IMR-90 (cell line): ENCODE results near the gene NGB. TPM values are rescaled to one million over a fixed set of nuclear protein-coding genes. Genes with fewer than 3 reads are reported as not detected.

Source experiments
- ATAC-seq: fragments of 200-7000 bp; cut with Tn5 transposase; 2 replicates; pipeline ENCODE4 v1.9.1; 2020; ENCODE audit warnings: low read depth, mild to moderate bottlenecking, moderate library complexity
- BruUV-seq: library from RNA; stranded (reverse); fragments of 400-500 nt; replicated peaks from 2 replicates; lab custom pipeline; 2021; lab: Mats Ljungman, UMichigan
- CTCF ChIA-PET: fragments of 300-600 bp; formaldehyde crosslinking; extraction: SDS; loops from one replicate; lab custom pipeline; 2021; ENCODE audit warnings: antibody characterized with exemption; lab: Yijun Ruan, JAX
- POLR2A ChIA-PET: fragments of 300-600 bp; sonication (Branson Sonifier 250); formaldehyde crosslinking; loops from one replicate; lab custom pipeline; 2022; ENCODE audit warnings: antibody characterized with exemption; ENCODE audit not compliant: unreplicated experiment; lab: Charles Lee
- DNase-seq: peaks from one replicate; pipeline ENCODE4 v3.0.0; 2013
- H2AFZ ChIP-seq: replicated peaks from 2 replicates; pipeline ENCODE3; 2013; ENCODE audit warnings: low read length, mild to moderate bottlenecking; ENCODE audit not compliant: poor library complexity
- H2AK5ac ChIP-seq: 2 replicates; pipeline ENCODE4 v1.6.1; 2013; ENCODE audit warnings: low read depth, low read length, inconsistent platforms
- H2AK9ac ChIP-seq: replicated peaks from 2 replicates; pipeline ENCODE3; 2013; ENCODE audit warnings: mild to moderate bottlenecking, low read depth, low read length, moderate library complexity; ENCODE audit not compliant: poor library complexity
- H2BK120ac ChIP-seq: 2 replicates; pipeline ENCODE4 v1.6.1; 2013; ENCODE audit warnings: low read depth, low read length, inconsistent platforms
- H2BK15ac ChIP-seq: 3 replicates; pipeline ENCODE4 v1.6.1; 2013; ENCODE audit warnings: low read depth, low read length, inconsistent platforms
- H2BK20ac ChIP-seq: 2 replicates; pipeline ENCODE4 v1.6.1; 2013; ENCODE audit warnings: low read depth, mild to moderate bottlenecking, inconsistent platforms, low read length, moderate library complexity
- H2BK5ac ChIP-seq: 2 replicates; pipeline ENCODE4 v1.6.1; 2013; ENCODE audit warnings: mild to moderate bottlenecking, low read depth, low read length, inconsistent platforms; ENCODE audit not compliant: poor library complexity, severe bottlenecking
- H3K14ac ChIP-seq: replicated peaks from 2 replicates; pipeline ENCODE4 v1.6.1; 2013; ENCODE audit warnings: low read depth, low read length, inconsistent platforms
- H3K18ac ChIP-seq: 2 replicates; pipeline ENCODE4 v1.6.1; 2013; ENCODE audit warnings: low read depth, low read length, control low read depth
- H3K23ac ChIP-seq: 2 replicates; pipeline ENCODE4 v1.6.1; 2013; ENCODE audit warnings: low read depth, low read length, inconsistent platforms
- H3K27ac ChIP-seq: 2 replicates; pipeline ENCODE4 v1.5.1; 2013; ENCODE audit warnings: mild to moderate bottlenecking, control low read depth, low read length; ENCODE audit not compliant: insufficient read depth
- H3K27me3 ChIP-seq: 2 replicates; pipeline ENCODE4 v1.6.1; 2013; ENCODE audit warnings: low read length; ENCODE audit not compliant: control insufficient read depth, insufficient read depth
- H3K36me3 ChIP-seq: 2 replicates; pipeline ENCODE4 v1.6.1; 2013; ENCODE audit warnings: low read length, mixed read lengths; ENCODE audit not compliant: control insufficient read depth, insufficient read depth
- H3K4ac ChIP-seq: 2 replicates; pipeline ENCODE4 v1.6.1; 2013; ENCODE audit warnings: low read depth, low read length, inconsistent platforms
- H3K4me1 ChIP-seq: 2 replicates; pipeline ENCODE4 v1.6.1; 2013; ENCODE audit warnings: low read length, mixed read lengths; ENCODE audit not compliant: control insufficient read depth, insufficient read depth
- H3K4me2 ChIP-seq: 2 replicates; pipeline ENCODE4 v1.6.1; 2013; ENCODE audit warnings: low read depth, mild to moderate bottlenecking, control low read depth, low read length, moderate library complexity
- H3K4me3 ChIP-seq: 2 replicates; pipeline ENCODE4 v1.5.1; 2013; ENCODE audit warnings: low read depth, mild to moderate bottlenecking, control low read depth, low read length, moderate library complexity; ENCODE audit not compliant: insufficient read depth
- H3K56ac ChIP-seq: 2 replicates; pipeline ENCODE4 v1.6.1; 2013; ENCODE audit warnings: low read length, inconsistent platforms; ENCODE audit not compliant: insufficient read depth; ENCODE audit errors: extremely low read depth
- H3K79me1 ChIP-seq, 2 experiments: 2 replicates each; pipeline ENCODE4 v1.6.1; 2013; ENCODE audit warnings: low read length in 2 of 2, inconsistent platforms in 1 of 2, low read depth in 1 of 2
- H3K9ac ChIP-seq: 2 replicates; pipeline ENCODE4 v1.6.1; 2013; ENCODE audit warnings: low read depth, low read length, control low read depth
- H3K9me1 ChIP-seq: 2 replicates; pipeline ENCODE4 v1.6.1; 2013; ENCODE audit warnings: low read length, inconsistent platforms; ENCODE audit not compliant: insufficient read depth
- H3K9me3 ChIP-seq: 2 replicates; pipeline ENCODE4 v1.6.1; 2013; ENCODE audit warnings: low read length; ENCODE audit not compliant: control insufficient read depth, insufficient read depth
- H4K20me1 ChIP-seq: 2 replicates; pipeline ENCODE4 v1.6.1; 2013; ENCODE audit warnings: low read length, inconsistent platforms; ENCODE audit not compliant: insufficient read depth
- H4K5ac ChIP-seq: 2 replicates; pipeline ENCODE4 v1.6.1; 2013; ENCODE audit warnings: mild to moderate bottlenecking, low read depth, low read length, control low read depth
- H4K8ac ChIP-seq, 2 experiments: 2 replicates each; pipeline ENCODE4 v1.6.1; 2013; ENCODE audit warnings: low read depth in 2 of 2, low read length in 2 of 2, control low read depth in 1 of 2, inconsistent platforms in 1 of 2
- H4K91ac ChIP-seq: 2 replicates; pipeline ENCODE4 v1.6.1; 2013; ENCODE audit warnings: low read depth, low read length, inconsistent platforms; ENCODE audit not compliant: insufficient read depth
- BHLHE40 ChIP-seq: fragments of 150-350 bp; IDR thresholded peaks from 2 replicates; pipeline ENCODE4 v1.6.1; 2016; ENCODE audit warnings: mild to moderate bottlenecking, low read depth, low read length
- CEBPB ChIP-seq: IDR thresholded peaks from 2 replicates; pipeline ENCODE4 v1.6.1; 2012; ENCODE audit warnings: low read depth, low read length, improper control_type of control experiment
- CTCF ChIP-seq: conservative IDR thresholded peaks from 2 replicates; pipeline ENCODE4 v1.5.1; 2012; ENCODE audit warnings: mild to moderate bottlenecking, low read depth, low read length, improper control_type of control experiment
- ELK1 ChIP-seq: fragments of 150-350 bp; IDR thresholded peaks from 2 replicates; pipeline ENCODE4 v1.6.1; 2016; ENCODE audit warnings: low read depth, mild to moderate bottlenecking, low read length, moderate library complexity, borderline replicate concordance
- FOS ChIP-seq: fragments of 150-350 bp; IDR thresholded peaks from 2 replicates; pipeline ENCODE4 v1.6.1; 2016; ENCODE audit warnings: low read depth, low read length
- MAFK ChIP-seq: IDR thresholded peaks from 2 replicates; pipeline ENCODE4 v1.6.1; 2012; ENCODE audit warnings: low read depth, low read length, improper control_type of control experiment
- MAZ ChIP-seq: IDR thresholded peaks from 2 replicates; pipeline ENCODE4 v1.6.1; 2012; ENCODE audit warnings: low read depth, mild to moderate bottlenecking, low read length, improper control_type of control experiment, moderate library complexity, borderline replicate concordance
- MXI1 ChIP-seq: IDR thresholded peaks from 2 replicates; pipeline ENCODE4 v1.6.1; 2012; ENCODE audit warnings: low read depth, mild to moderate bottlenecking, low read length, moderate library complexity, borderline replicate concordance
- NFE2L2 ChIP-seq: fragments of 150-350 bp; IDR thresholded peaks from 2 replicates; pipeline ENCODE4 v1.6.1; 2016; ENCODE audit warnings: low read depth, mild to moderate bottlenecking, low read length
- POLR2A ChIP-seq: IDR thresholded peaks from 2 replicates; pipeline ENCODE4 v1.6.1; 2012; ENCODE audit warnings: mild to moderate bottlenecking, low read depth, low read length
- RAD21 ChIP-seq: IDR thresholded peaks from 2 replicates; pipeline ENCODE4 v1.6.1; 2012; ENCODE audit warnings: low read length, improper control_type of control experiment
- RCOR1 ChIP-seq: IDR thresholded peaks from 2 replicates; pipeline ENCODE4 v1.6.1; 2012; ENCODE audit warnings: mild to moderate bottlenecking, low read length, improper control_type of control experiment; ENCODE audit not compliant: insufficient replicate concordance
- RFX5 ChIP-seq: IDR thresholded peaks from 2 replicates; pipeline ENCODE4 v1.8.0; 2012; ENCODE audit warnings: low read depth, mild to moderate bottlenecking, low read length, moderate library complexity
- SMC3 ChIP-seq: fragments of 150-350 bp; IDR thresholded peaks from 2 replicates; pipeline ENCODE4 v1.6.1; 2016; ENCODE audit warnings: low read depth, mild to moderate bottlenecking, antibody characterized with exemption, low read length, moderate library complexity
- whole genome bisulfite sequencing, 2 experiments: methylation state at CpG; one replicate each; pipeline versions ENCODE4 v1.1.5 to v1.1.7; 2013; ENCODE audit warnings: missing lambda C conversion rate in 2 of 2; ENCODE audit not compliant: insufficient read length in 1 of 2; ENCODE audit errors: extremely low coverage in 2 of 2; 5-methylcytosine and 5-hydroxymethylcytosine counted together
- dilution Hi-C: fragments of 300-500 bp; cut with HindIII; formaldehyde crosslinking; loops from one replicate; pipeline ENCODE4 v1.14.3; 2018; ENCODE audit warnings: low sequenced_read_pairs; ENCODE audit not compliant: unreplicated experiment
- in situ Hi-C: fragments of 300-500 bp; cut with MboI; formaldehyde crosslinking; loops from 3 replicates; pipeline ENCODE4 v1.14.3; 2019; ENCODE audit warnings: low sequenced_read_pairs, inconsistent platforms, mixed read lengths
- intact Hi-C: fragments of 100-400 bp; cut with micrococcal nuclease; formaldehyde crosslinking; loops from 2 replicates; pipeline ENCODE4 v1.10.0; 2022
- polyA plus RNA-seq, 3 experiments: library from polyadenylated mRNA; depleted of rRNA; stranded (reverse); fragments of >200 nt; gene quantifications; 2 replicates each; pipeline ENCODE4 v1.2.3, GENCODE V29; 2012; ENCODE audit warnings: low replicate concordance in 1 of 3
- total RNA-seq: library from RNA; depleted of rRNA; stranded (reverse); fragments of >200 nt; gene quantifications from 2 replicates; pipeline ENCODE4 v1.2.3, GENCODE V29; 2012
- TF ChIP-seq, protein P1 (sequence below): fragments of 150-350 bp; IDR thresholded peaks from 2 replicates; pipeline ENCODE4 v1.6.1; 2017; ENCODE audit warnings: mild to moderate bottlenecking, antibody characterized with exemption, low read length, low read depth

The NGB gene
- total and polyA plus RNA-seq, 2 of the 4 experiments (the other 2 are of a cell fraction), result not detected

- no peak overlapping the region for H3K27ac ChIP-seq
- H3K9me1 ChIP-seq, result 0 out of 2 replicates have a peak, but pooled peaks cover under 1% of the 10 kb centered on the region
- in situ Hi-C loops (no loop called here), intact Hi-C loops (no loop called here), dilution Hi-C loops (no loop called here)
- H3K14ac ChIP-seq, result no peak overlapping the region
- no peak for TF ChIP-seq RAD21
- TF ChIP-seq POLR2A, result no peak
- no peak for TF ChIP-seq CTCF
- TF ChIP-seq NFE2L2, result no peak
- no peak for TF ChIP-seq RCOR1
- TF ChIP-seq FOS, result no peak
- TF ChIP-seq MAZ, result no peak
- no peak for TF ChIP-seq MAFK
- TF ChIP-seq RFX5, result no peak
- TF ChIP-seq MXI1, result no peak
- TF ChIP-seq ELK1, result no peak
- TF ChIP-seq, protein P1, sequence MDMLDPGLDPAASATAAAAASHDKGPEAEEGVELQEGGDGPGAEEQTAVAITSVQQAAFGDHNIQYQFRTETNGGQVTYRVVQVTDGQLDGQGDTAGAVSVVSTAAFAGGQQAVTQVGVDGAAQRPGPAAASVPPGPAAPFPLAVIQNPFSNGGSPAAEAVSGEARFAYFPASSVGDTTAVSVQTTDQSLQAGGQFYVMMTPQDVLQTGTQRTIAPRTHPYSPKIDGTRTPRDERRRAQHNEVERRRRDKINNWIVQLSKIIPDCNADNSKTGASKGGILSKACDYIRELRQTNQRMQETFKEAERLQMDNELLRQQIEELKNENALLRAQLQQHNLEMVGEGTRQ, result no peak
- TF ChIP-seq CEBPB, result no peak
- TF ChIP-seq BHLHE40, result no peak
- no peak for TF ChIP-seq SMC3
- no peaks in the 10 kb centered on the region for H3K79me1 ChIP-seq
- no peak overlapping the region for H2AK5ac ChIP-seq
- no peak overlapping the region for H3K4me3 ChIP-seq
- no peak overlapping the region for H2BK15ac ChIP-seq
- H2BK120ac ChIP-seq, result no peak overlapping the region
- no peak overlapping the region for H4K91ac ChIP-seq
- POLR2A ChIA-PET, result no interaction called here
- H3K27me3 ChIP-seq, result peaks cover 51% of the 10 kb centered on the region
- H3K23ac ChIP-seq, result no peak overlapping the region
- no peak for ATAC-seq
- no peaks in the 10 kb centered on the region; the same call in 1 of the 2 replicates for H4K20me1 ChIP-seq
- no peak overlapping the region for H2BK20ac ChIP-seq
- CTCF ChIA-PET, result no interaction called here
- H3K4me1 ChIP-seq, result no peaks in the 10 kb centered on the region
- H2BK5ac ChIP-seq, result no peak overlapping the region
- H3K36me3 ChIP-seq, result no peaks in the 10 kb centered on the region
- peak overlapping the region; percentile 32 for H2AFZ ChIP-seq
- no peak for DNase-seq
- H4K5ac ChIP-seq, result no peak overlapping the region
- no peak overlapping the region for H2AK9ac ChIP-seq
- no peak overlapping the region for H3K18ac ChIP-seq
- H3K4me2 ChIP-seq, result no peak overlapping the region
- no TSS peak for BruUV-seq
- H3K9me3 ChIP-seq, result peaks cover 5% of the 10 kb centered on the region
- no peak overlapping the region for H3K4ac ChIP-seq
- H3K9ac ChIP-seq, result no peak overlapping the region
- no CpG with 5 or more reads among the region's 8 CpGs for WGBS, 2 experiments
- H3K56ac ChIP-seq, result no peak overlapping the region
- H4K8ac ChIP-seq, result no peak overlapping the region
Measured at GRCh38 chr14:77268989-77269600, 1.9 kb downstream of the NGB start.
